ENCODE data around the gene SUFU. TPM values are rescaled to one million over a fixed set of nuclear protein-coding genes. Genes with fewer than 3 reads are reported as not detected.
"Not testable (repeated sequence)": the region's sequence is repeated elsewhere in the genome, so short reads cannot be mapped to it uniquely, and the experiment has no call there.

The SUFU gene
- total RNA-seq, 4 donors from 2014 or later, result 2.3 to 5.4 (median 4.4) TPM

GRCh38 chr10:102660888-102661657 lies 157.3 kb downstream of the SUFU start:
- DNase-seq, result no peak
- 36 to 42% methylated on average over 8 to 15 of the region's 22 CpGs for WGBS, 2 donors

GRCh38 chr10:102661658-102662028 lies 157.9 kb downstream of the SUFU start:
- 73 to 85% methylated on average over 5 to 6 of the region's 6 CpGs for WGBS, 2 donors
- intact Hi-C loops (cut with DNase I), result no loop called here

More at GRCh38 chr10:102660888-102661657, 157.3 kb downstream of the SUFU start:
- intact Hi-C loops (cut with DNase I), result no loop called here
- no peak overlapping the region for H3K4me3 ChIP-seq (replicated peaks in 1 of 3)
- no peaks in the 10 kb centered on the region for H3K27me3 ChIP-seq
- H3K4me1 ChIP-seq, result peaks cover 11 to 32% of the 10 kb centered on the region in 2 donors
- TF ChIP-seq POLR2A (IDR thresholded peaks at IDR 0.05), result no peak
- TF ChIP-seq CTCF (IDR thresholded peaks at IDR 0.05), result no peak
- no peaks in the 10 kb centered on the region for H3K9me3 ChIP-seq
- H3K36me3 ChIP-seq, result peaks cover 19 to 25% of the 10 kb centered on the region in 2 donors
- peak overlapping the region in 2 of 3 donors; percentile 10 to 46 for H3K27ac ChIP-seq

GRCh38 chr10:102665904-102666509 lies 162.2 kb downstream of the SUFU start:
- Histone ChIP-seq H3K27me3 (no peaks in the 10 kb centered on the region), H3K9me3 (no peaks in the 10 kb centered on the region), H3K4me1 (peaks cover 28 to 34% of the 10 kb centered on the region in 2 donors), H3K27ac (no peak overlapping the region), H3K36me3 (no peaks in the 10 kb centered on the region), H3K4me3 (replicated peaks in 1 of 3) (no peak overlapping the region)
- intact Hi-C loops (cut with DNase I), result no loop called here
- TF ChIP-seq POLR2A (IDR thresholded peaks at IDR 0.05) (no peak), CTCF (IDR thresholded peaks at IDR 0.05) (no peak)
- 65 to 71% methylated on average over 5 to 9 of the region's 9 CpGs for WGBS, 2 donors
- DNase-seq, result no peak

More at GRCh38 chr10:102661658-102662028, 157.9 kb downstream of the SUFU start:
- peaks cover 11 to 32% of the 10 kb centered on the region in 2 donors for H3K4me1 ChIP-seq
- TF ChIP-seq POLR2A (IDR thresholded peaks at IDR 0.05) (no peak), CTCF (IDR thresholded peaks at IDR 0.05) (no peak)
- DNase-seq, result no peak
- H3K27me3 ChIP-seq, result no peaks in the 10 kb centered on the region
- H3K9me3 ChIP-seq, result no peaks in the 10 kb centered on the region
- peaks cover 14 to 20% of the 10 kb centered on the region in 2 donors for H3K36me3 ChIP-seq
- H3K4me3 ChIP-seq (replicated peaks in 1 of 3), result no peak overlapping the region
- H3K27ac ChIP-seq, result peak overlapping the region in 1 of 3 donors; percentile 46

GRCh38 chr10:102667411-102667810 lies 163.6 kb downstream of the SUFU start:
- H3K4me3 ChIP-seq (replicated peaks in 1 of 3); H3K9me3 ChIP-seq; DNase-seq; H3K36me3 ChIP-seq; intact Hi-C loops (cut with DNase I); H3K27me3 ChIP-seq; H3K27ac ChIP-seq: not testable (repeated sequence)
- peaks cover 34 to 36% of the 10 kb centered on the region in 2 donors for H3K4me1 ChIP-seq
- 93 to 94% methylated on average over 4 of the region's 4 CpGs for WGBS, 2 donors

- Histone ChIP-seq H3K4me1 (peaks cover 44 to 45% of the 10 kb centered on the region in 2 donors), H3K4me3 (replicated peaks in 1 of 3) (no peak overlapping the region), H3K36me3 (no peaks in the 10 kb centered on the region), H3K27ac (peak overlapping the region in 2 of 3 donors; percentile 63 to 99), H3K27me3 (no peaks in the 10 kb centered on the region), H3K9me3 (no peaks in the 10 kb centered on the region)
- no peak for TF ChIP-seq CTCF (IDR thresholded peaks at IDR 0.05)
- TF ChIP-seq POLR2A (IDR thresholded peaks at IDR 0.05), result no peak
- WGBS, 2 donors, result 87 to 89% methylated on average over 10 of the region's 10 CpGs
- intact Hi-C loops (cut with DNase I), result no loop called here
- DNase-seq, result no peak
Measured at GRCh38 chr10:102668326-102669107, 164.7 kb downstream of the SUFU start.
